Hepatocyte (in vitro differentiated cells): ENCODE data around the gene IGF2. TPM values are rescaled to one million over a fixed set of nuclear protein-coding genes. Genes with fewer than 3 reads are reported as not detected.

Experiments used
- DNase-seq: peaks from one replicate; pipeline ENCODE4 v3.0.0-alpha.2; 2016; ENCODE audit warnings: low spot score
- H2AFZ ChIP-seq: fragments of 200-600 bp; sonication (generic); 2 replicates; pipeline ENCODE4 v1.6.0; 2016; ENCODE audit warnings: antibody characterized with exemption, mild to moderate bottlenecking
- H3K27ac ChIP-seq: fragments of 200-600 bp; sonication (generic); 2 replicates; pipeline ENCODE4 v1.5.1; 2016; ENCODE audit warnings: mild to moderate bottlenecking
- H3K27me3 ChIP-seq: fragments of 200-600 bp; sonication (generic); 2 replicates; pipeline ENCODE4 v1.6.1; 2016
- H3K36me3 ChIP-seq: fragments of 200-600 bp; sonication (generic); replicated peaks from 2 replicates; pipeline ENCODE4 v1.5.1; 2016; ENCODE audit warnings: low read depth; ENCODE audit not compliant: insufficient read depth
- H3K4me1 ChIP-seq: fragments of 200-600 bp; sonication (generic); 2 replicates; pipeline ENCODE4 v1.5.1; 2016; ENCODE audit warnings: mild to moderate bottlenecking, moderate library complexity; ENCODE audit not compliant: insufficient read depth
- H3K4me2 ChIP-seq: fragments of 200-600 bp; sonication (generic); 2 replicates; pipeline ENCODE4 v1.6.0; 2016
- H3K4me3 ChIP-seq: fragments of 200-600 bp; sonication (generic); 2 replicates; pipeline ENCODE4 v1.5.1; 2016; ENCODE audit warnings: mild to moderate bottlenecking
- H3K79me2 ChIP-seq: fragments of 200-600 bp; sonication (generic); 2 replicates; pipeline ENCODE4 v1.6.0; 2017; ENCODE audit warnings: mild to moderate bottlenecking
- H3K9me2 ChIP-seq: fragments of 200-600 bp; sonication (generic); replicated peaks from 2 replicates; pipeline ENCODE4 v1.6.0; 2017; ENCODE audit warnings: mild to moderate bottlenecking; ENCODE audit not compliant: insufficient read depth
- H3K9me3 ChIP-seq: fragments of 200-600 bp; sonication (generic); 2 replicates; pipeline ENCODE4 v1.5.1; 2016; ENCODE audit warnings: low read depth, mild to moderate bottlenecking
- H4K20me1 ChIP-seq: fragments of 200-600 bp; sonication (generic); 2 replicates; pipeline ENCODE4 v1.6.0; 2016; ENCODE audit warnings: mild to moderate bottlenecking; ENCODE audit not compliant: insufficient read depth, poor library complexity, severe bottlenecking
- CTCF ChIP-seq: fragments of 200-600 bp; sonication (generic); IDR thresholded peaks from 2 replicates; pipeline ENCODE4 v1.5.1; 2016; ENCODE audit warnings: antibody characterized with exemption, mild to moderate bottlenecking; ENCODE audit not compliant: poor library complexity
- EZH2 ChIP-seq: fragments of 200-600 bp; sonication (generic); IDR thresholded peaks from 2 replicates; pipeline ENCODE4 v1.6.1; 2016; ENCODE audit warnings: antibody characterized with exemption, mild to moderate bottlenecking, borderline replicate concordance
- EZH2phosphoT487 ChIP-seq: fragments of 200-600 bp; sonication (generic); IDR thresholded peaks from one replicate; pipeline ENCODE4 v1.6.1; 2018; ENCODE audit warnings: antibody characterized with exemption, mild to moderate bottlenecking, low read depth, moderate library complexity; ENCODE audit not compliant: unreplicated experiment, severe bottlenecking
- whole genome bisulfite sequencing: methylation state at CpG from one replicate; pipeline ENCODE4 v1.1.6; 2016; ENCODE audit warnings: low lambda C conversion rate; ENCODE audit errors: missing lambda C conversion rate; 5-methylcytosine and 5-hydroxymethylcytosine counted together
- polyA plus RNA-seq: library from polyadenylated mRNA; unstranded; fragments of >200 nt; fragmentation: Nextera tagmentation; extraction: Ambion mirVana; gene quantifications from 2 replicates; pipeline ENCODE4 v1.2.1, GENCODE V29; 2016
- total RNA-seq: library from RNA; depleted of rRNA; stranded (reverse); fragments of >200 nt; gene quantifications from 2 replicates; pipeline ENCODE4 v1.2.3, GENCODE V29; 2014

IGF2 gene
- total and polyA plus RNA-seq, 2 experiments from 2014 or later: 1,507 to 2,911 TPM

GRCh38 chr11:2096919-2097301, 42.3 kb downstream of the IGF2 start:
- peaks cover 25% of the 10 kb centered on the region for H3K4me1 ChIP-seq
- H3K9me2 ChIP-seq: no peaks in the 10 kb centered on the region
- TF ChIP-seq CTCF (no peak), EZH2phosphoT487 (no peak), EZH2 (no peak)
- peak overlapping the region; percentile 92 for H3K27ac ChIP-seq
- 78% methylated on average over 17 of the region's 17 CpGs for WGBS
- H4K20me1 ChIP-seq: no peaks in the 10 kb centered on the region
- no peak for DNase-seq
- peak overlapping the region; percentile 27 for H2AFZ ChIP-seq
- no peaks in the 10 kb centered on the region for H3K27me3 ChIP-seq
- peak overlapping the region; percentile 17 for H3K4me2 ChIP-seq
- H3K79me2 ChIP-seq: no peaks in the 10 kb centered on the region
- no peaks in the 10 kb centered on the region for H3K36me3 ChIP-seq
- no peak overlapping the region for H3K4me3 ChIP-seq
- no peaks in the 10 kb centered on the region for H3K9me3 ChIP-seq

- Histone ChIP-seq H3K36me3 (no peaks in the 10 kb centered on the region), H3K79me2 (no peaks in the 10 kb centered on the region), H3K9me2 (no peaks in the 10 kb centered on the region), H3K4me3 (no peak overlapping the region), H2AFZ (no peak overlapping the region), H3K4me2 (no peak overlapping the region), H4K20me1 (no peaks in the 10 kb centered on the region), H3K27ac (peak overlapping the region; percentile 92), H3K27me3 (no peaks in the 10 kb centered on the region), H3K9me3 (no peaks in the 10 kb centered on the region), H3K4me1 (peaks cover 25% of the 10 kb centered on the region)
- no peak for TF ChIP-seq EZH2
- TF ChIP-seq CTCF: no peak
- TF ChIP-seq EZH2phosphoT487: no peak
- no peak for DNase-seq
- 93% methylated on average over 19 of the region's 19 CpGs for WGBS
Measured at GRCh38 chr11:2096011-2096918, 42.9 kb downstream of the IGF2 start.

- WGBS: 98% methylated on average over 7 of the region's 7 CpGs
- H3K27ac ChIP-seq: peak overlapping the region; percentile 21
- H4K20me1 ChIP-seq: no peaks in the 10 kb centered on the region
- H3K4me3 ChIP-seq: no peak overlapping the region
- H3K27me3 ChIP-seq: no peaks in the 10 kb centered on the region
- DNase-seq: no peak
- H3K4me1 ChIP-seq: peaks cover 25% of the 10 kb centered on the region
- H3K36me3 ChIP-seq: no peaks in the 10 kb centered on the region
- no peaks in the 10 kb centered on the region for H3K79me2 ChIP-seq
- no peaks in the 10 kb centered on the region for H3K9me3 ChIP-seq
- no peaks in the 10 kb centered on the region for H3K9me2 ChIP-seq
- H2AFZ ChIP-seq: no peak overlapping the region
- TF ChIP-seq CTCF (no peak), EZH2phosphoT487 (no peak), EZH2 (no peak)
- no peak overlapping the region for H3K4me2 ChIP-seq
Measured at GRCh38 chr11:2095542-2095941, 43.6 kb downstream of the IGF2 start.
